K562 (cell line): Measurements from ENCODE around the gene RANBP3. TPM values are rescaled to one million over a fixed set of nuclear protein-coding genes. Genes with fewer than 3 reads are reported as not detected.

Source experiments
- CHCHD3 ChIP-seq: fragments of 250-450 bp; sonication (Bioruptor Pico); IDR thresholded peaks from 2 replicates; pipeline ENCODE4 v2.1.2; 2022; ENCODE audit warnings: mild to moderate bottlenecking
- HDAC8 ChIP-seq: fragments of 450-650 bp; IDR thresholded peaks from 2 replicates; pipeline ENCODE4 v1.6.1; 2016; ENCODE audit warnings: mild to moderate bottlenecking, missing genetic modification characterization, moderate library complexity, missing compliant biosample characterization
- HNRNPLL ChIP-seq: fragments of 200-400 bp; formaldehyde crosslinking; IDR thresholded peaks from 2 replicates; pipeline ENCODE4 v1.6.1; 2017; ENCODE audit warnings: low read length, low read depth, mild to moderate bottlenecking; ENCODE audit not compliant: poor library complexity, severe bottlenecking
- THRAP3 ChIP-seq: fragments of 450-650 bp; IDR thresholded peaks from 2 replicates; pipeline ENCODE4 v1.6.1; 2016; ENCODE audit warnings: mild to moderate bottlenecking, inconsistent platforms, borderline replicate concordance
- ZNF143 ChIP-seq: sonication (generic); formaldehyde crosslinking; IDR thresholded peaks from 2 replicates; pipeline ENCODE4 v1.9.0; 2022; ENCODE audit warnings: mild to moderate bottlenecking, missing genetic modification reagents
- ZNF174 ChIP-seq: fragments of 250-450 bp; sonication (Bioruptor Pico); IDR thresholded peaks from 2 replicates; pipeline ENCODE4 v1.4.0; 2020; ENCODE audit warnings: mild to moderate bottlenecking
- ZNF395 ChIP-seq: fragments of 200-800 bp; sonication (Bioruptor generic); IDR thresholded peaks from 2 replicates; pipeline ENCODE4 v1.6.1; 2017; ENCODE audit warnings: missing genetic modification characterization, missing compliant biosample characterization
- polyA plus RNA-seq, 8 experiments: library from polyadenylated mRNA; depleted of rRNA in 4 of 8; stranded (reverse) in 5 of 8; unstranded in 3 of 8; fragments of >200 nt; fragmentation: Nextera tagmentation in 2 of 8; fragmentation: Illumina TruSeq in 1 of 8; extraction: Ambion mirVana in 2 of 8; extraction: Trizol in 1 of 8; gene quantifications; 2 replicates each; pipeline versions ENCODE4 v1.2.1 to v1.2.3, GENCODE V29; 2011 to 2014; ENCODE audit warnings: inconsistent platforms in 1 of 8, missing spikeins in 1 of 8
- total RNA-seq, 7 experiments: library from RNA; depleted of rRNA in 6 of 7; stranded (reverse); fragments of >200 nt in 6 of 7; fragmentation: Illumina TruSeq in 2 of 7; extraction: Trizol in 2 of 7; gene quantifications; 2 replicates each; pipeline versions ENCODE4 v1.2.1 to v1.2.3, GENCODE V29; 2011 to 2021; ENCODE audit warnings: low replicate concordance in 1 of 7
- TF ChIP-seq, protein P1 (sequence below): fragments of 450-650 bp; IDR thresholded peaks from 2 replicates; pipeline ENCODE4 v1.6.1; 2016; ENCODE audit warnings: low read depth
- TF ChIP-seq, protein P2 (sequence below): fragments of 250-450 bp; sonication (Bioruptor Pico); IDR thresholded peaks from 2 replicates; pipeline ENCODE4 v1.4.0; 2020; ENCODE audit warnings: mild to moderate bottlenecking, moderate library complexity, borderline replicate concordance
- TF ChIP-seq, protein P3 (sequence below): fragments of 250-450 bp; sonication (Bioruptor Pico); IDR thresholded peaks from 2 replicates; pipeline ENCODE4 v1.8.0; 2022; ENCODE audit warnings: moderate library complexity, mild to moderate bottlenecking, inconsistent platforms
- TF ChIP-seq, protein P4 (sequence below): sonication (generic); formaldehyde crosslinking; IDR thresholded peaks from 2 replicates; pipeline ENCODE4 v1.8.1; 2022; ENCODE audit warnings: missing genetic modification reagents

RANBP3 gene
- total and polyA plus RNA-seq, 9 of the 15 experiments (the other 6 are each of a cell fraction or from before 2014, with no cell fraction given) = 0.90 to 95.1 (median 63.2) TPM

- TF ChIP-seq, protein P1, sequence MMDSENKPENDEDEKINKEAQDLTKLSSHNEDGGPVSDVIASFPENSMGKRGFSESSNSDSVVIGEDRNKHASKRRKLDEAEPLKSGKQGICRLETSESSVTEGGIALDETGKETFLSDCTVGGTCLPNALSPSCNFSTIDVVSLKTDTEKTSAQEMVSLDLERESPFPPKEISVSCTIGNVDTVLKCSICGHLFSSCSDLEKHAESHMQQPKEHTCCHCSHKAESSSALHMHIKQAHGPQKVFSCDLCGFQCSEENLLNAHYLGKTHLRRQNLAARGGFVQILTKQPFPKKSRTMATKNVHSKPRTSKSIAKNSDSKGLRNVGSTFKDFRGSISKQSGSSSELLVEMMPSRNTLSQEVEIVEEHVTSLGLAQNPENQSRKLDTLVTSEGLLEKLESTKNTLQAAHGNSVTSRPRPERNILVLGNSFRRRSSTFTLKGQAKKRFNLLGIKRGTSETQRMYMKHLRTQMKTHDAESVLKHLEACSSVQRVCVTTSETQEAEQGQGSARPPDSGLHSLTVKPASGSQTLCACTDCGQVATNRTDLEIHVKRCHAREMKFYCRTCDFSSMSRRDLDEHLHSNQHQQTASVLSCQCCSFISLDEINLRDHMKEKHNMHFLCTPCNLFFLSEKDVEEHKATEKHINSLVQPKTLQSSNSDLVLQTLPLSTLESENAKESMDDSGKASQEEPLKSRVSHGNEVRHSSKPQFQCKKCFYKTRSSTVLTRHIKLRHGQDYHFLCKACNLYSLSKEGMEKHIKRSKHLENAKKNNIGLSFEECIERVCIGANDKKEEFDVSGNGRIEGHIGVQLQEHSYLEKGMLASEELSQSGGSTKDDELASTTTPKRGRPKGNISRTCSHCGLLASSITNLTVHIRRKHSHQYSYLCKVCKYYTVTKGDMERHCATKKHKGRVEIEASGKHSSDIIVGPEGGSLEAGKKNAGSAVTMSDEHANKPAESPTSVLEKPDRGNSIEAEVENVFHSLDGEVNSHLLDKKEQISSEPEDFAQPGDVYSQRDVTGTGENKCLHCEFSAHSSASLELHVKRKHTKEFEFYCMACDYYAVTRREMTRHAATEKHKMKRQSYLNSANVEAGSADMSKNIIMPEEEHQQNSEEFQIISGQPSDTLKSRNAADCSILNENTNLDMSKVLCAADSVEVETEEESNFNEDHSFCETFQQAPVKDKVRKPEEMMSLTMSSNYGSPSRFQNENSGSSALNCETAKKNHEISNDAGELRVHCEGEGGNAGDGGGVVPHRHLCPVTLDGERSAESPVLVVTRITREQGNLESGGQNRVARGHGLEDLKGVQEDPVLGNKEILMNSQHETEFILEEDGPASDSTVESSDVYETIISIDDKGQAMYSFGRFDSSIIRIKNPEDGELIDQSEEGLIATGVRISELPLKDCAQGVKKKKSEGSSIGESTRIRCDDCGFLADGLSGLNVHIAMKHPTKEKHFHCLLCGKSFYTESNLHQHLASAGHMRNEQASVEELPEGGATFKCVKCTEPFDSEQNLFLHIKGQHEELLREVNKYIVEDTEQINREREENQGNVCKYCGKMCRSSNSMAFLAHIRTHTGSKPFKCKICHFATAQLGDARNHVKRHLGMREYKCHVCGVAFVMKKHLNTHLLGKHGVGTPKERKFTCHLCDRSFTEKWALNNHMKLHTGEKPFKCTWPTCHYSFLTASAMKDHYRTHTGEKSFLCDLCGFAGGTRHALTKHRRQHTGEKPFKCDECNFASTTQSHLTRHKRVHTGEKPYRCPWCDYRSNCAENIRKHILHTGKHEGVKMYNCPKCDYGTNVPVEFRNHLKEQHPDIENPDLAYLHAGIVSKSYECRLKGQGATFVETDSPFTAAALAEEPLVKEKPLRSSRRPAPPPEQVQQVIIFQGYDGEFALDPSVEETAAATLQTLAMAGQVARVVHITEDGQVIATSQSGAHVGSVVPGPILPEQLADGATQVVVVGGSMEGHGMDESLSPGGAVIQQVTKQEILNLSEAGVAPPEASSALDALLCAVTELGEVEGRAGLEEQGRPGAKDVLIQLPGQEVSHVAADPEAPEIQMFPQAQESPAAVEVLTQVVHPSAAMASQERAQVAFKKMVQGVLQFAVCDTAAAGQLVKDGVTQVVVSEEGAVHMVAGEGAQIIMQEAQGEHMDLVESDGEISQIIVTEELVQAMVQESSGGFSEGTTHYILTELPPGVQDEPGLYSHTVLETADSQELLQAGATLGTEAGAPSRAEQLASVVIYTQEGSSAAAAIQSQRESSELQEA = no peak
- TF ChIP-seq, protein P2, sequence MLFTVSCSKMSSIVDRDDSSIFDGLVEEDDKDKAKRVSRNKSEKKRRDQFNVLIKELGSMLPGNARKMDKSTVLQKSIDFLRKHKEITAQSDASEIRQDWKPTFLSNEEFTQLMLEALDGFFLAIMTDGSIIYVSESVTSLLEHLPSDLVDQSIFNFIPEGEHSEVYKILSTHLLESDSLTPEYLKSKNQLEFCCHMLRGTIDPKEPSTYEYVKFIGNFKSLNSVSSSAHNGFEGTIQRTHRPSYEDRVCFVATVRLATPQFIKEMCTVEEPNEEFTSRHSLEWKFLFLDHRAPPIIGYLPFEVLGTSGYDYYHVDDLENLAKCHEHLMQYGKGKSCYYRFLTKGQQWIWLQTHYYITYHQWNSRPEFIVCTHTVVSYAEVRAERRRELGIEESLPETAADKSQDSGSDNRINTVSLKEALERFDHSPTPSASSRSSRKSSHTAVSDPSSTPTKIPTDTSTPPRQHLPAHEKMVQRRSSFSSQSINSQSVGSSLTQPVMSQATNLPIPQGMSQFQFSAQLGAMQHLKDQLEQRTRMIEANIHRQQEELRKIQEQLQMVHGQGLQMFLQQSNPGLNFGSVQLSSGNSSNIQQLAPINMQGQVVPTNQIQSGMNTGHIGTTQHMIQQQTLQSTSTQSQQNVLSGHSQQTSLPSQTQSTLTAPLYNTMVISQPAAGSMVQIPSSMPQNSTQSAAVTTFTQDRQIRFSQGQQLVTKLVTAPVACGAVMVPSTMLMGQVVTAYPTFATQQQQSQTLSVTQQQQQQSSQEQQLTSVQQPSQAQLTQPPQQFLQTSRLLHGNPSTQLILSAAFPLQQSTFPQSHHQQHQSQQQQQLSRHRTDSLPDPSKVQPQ (CRISPR knock-in tag) = no peak
- TF ChIP-seq ZNF174 (CRISPR knock-in tag) (no peak), ZNF143 (no peak), ZNF395 (no peak), CHCHD3 (CRISPR knock-in tag) (no peak), THRAP3 (no peak), HNRNPLL (no peak), HDAC8 (tag) (no peak)
- TF ChIP-seq, protein P3, sequence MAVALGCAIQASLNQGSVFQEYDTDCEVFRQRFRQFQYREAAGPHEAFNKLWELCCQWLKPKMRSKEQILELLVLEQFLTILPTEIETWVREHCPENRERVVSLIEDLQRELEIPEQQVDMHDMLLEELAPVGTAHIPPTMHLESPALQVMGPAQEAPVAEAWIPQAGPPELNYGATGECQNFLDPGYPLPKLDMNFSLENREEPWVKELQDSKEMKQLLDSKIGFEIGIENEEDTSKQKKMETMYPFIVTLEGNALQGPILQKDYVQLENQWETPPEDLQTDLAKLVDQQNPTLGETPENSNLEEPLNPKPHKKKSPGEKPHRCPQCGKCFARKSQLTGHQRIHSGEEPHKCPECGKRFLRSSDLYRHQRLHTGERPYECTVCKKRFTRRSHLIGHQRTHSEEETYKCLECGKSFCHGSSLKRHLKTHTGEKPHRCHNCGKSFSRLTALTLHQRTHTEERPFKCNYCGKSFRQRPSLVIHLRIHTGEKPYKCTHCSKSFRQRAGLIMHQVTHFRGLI (CRISPR knock-in tag) = no peak
- TF ChIP-seq, protein P4, sequence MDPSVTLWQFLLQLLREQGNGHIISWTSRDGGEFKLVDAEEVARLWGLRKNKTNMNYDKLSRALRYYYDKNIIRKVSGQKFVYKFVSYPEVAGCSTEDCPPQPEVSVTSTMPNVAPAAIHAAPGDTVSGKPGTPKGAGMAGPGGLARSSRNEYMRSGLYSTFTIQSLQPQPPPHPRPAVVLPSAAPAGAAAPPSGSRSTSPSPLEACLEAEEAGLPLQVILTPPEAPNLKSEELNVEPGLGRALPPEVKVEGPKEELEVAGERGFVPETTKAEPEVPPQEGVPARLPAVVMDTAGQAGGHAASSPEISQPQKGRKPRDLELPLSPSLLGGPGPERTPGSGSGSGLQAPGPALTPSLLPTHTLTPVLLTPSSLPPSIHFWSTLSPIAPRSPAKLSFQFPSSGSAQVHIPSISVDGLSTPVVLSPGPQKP (CRISPR knock-in tag) = no peak
Observed at GRCh38 chr19:5893907-5894703, 83.8 kb downstream of the RANBP3 start (continued).
